A673 (cell line): Measurements from ENCODE around the gene EPS8. TPM values are rescaled to one million over a fixed set of nuclear protein-coding genes. Genes with fewer than 3 reads are reported as not detected.

ENCODE experiments used
- BruUV-seq: library from RNA; stranded (reverse); fragments of 400-500 nt; replicated peaks from 2 replicates; lab custom pipeline; 2021; lab: Mats Ljungman, UMichigan
- CTCF ChIA-PET: fragments of 300-600 bp; sonication (Branson Sonifier 250); formaldehyde crosslinking; loops from one replicate; lab custom pipeline; 2022; ENCODE audit warnings: antibody characterized with exemption; lab: Charles Lee
- POLR2A ChIA-PET: fragments of 300-600 bp; sonication (Branson Sonifier 250); formaldehyde crosslinking; loops from one replicate; lab custom pipeline; 2022; ENCODE audit warnings: antibody characterized with exemption; ENCODE audit not compliant: low non-redundant PET; lab: Charles Lee
- DNase-seq: peaks from one replicate; pipeline ENCODE4 v3.0.0-alpha.2; 2015; ENCODE audit warnings: low spot score
- H3K27ac ChIP-seq: fragments of 200-600 bp; sonication (generic); 2 replicates; pipeline ENCODE4 v1.5.1; 2016; ENCODE audit warnings: mixed run types, low read depth, mild to moderate bottlenecking, mixed read lengths, antibody characterized with exemption, low read length; ENCODE audit not compliant: poor library complexity, severe bottlenecking
- H3K27me3 ChIP-seq: fragments of 200-600 bp; sonication (generic); replicated peaks from 2 replicates; pipeline ENCODE4 v1.6.1; 2017; ENCODE audit warnings: mixed run types, low read depth, mild to moderate bottlenecking, mixed read lengths, antibody characterized with exemption, low read length; ENCODE audit not compliant: insufficient read depth, poor library complexity
- H3K36me3 ChIP-seq: fragments of 200-600 bp; sonication (generic); 2 replicates; pipeline ENCODE4 v1.6.1; 2016; ENCODE audit warnings: mixed run types, mild to moderate bottlenecking, mixed read lengths, antibody characterized with exemption, low read length; ENCODE audit not compliant: insufficient read depth, poor library complexity, severe bottlenecking
- H3K4me1 ChIP-seq: fragments of 200-600 bp; sonication (generic); 2 replicates; pipeline ENCODE4 v1.6.1; 2017; ENCODE audit warnings: mixed run types, mild to moderate bottlenecking, mixed read lengths, antibody characterized with exemption, low read length; ENCODE audit not compliant: insufficient read depth, poor library complexity, severe bottlenecking
- H3K4me3 ChIP-seq: fragments of 200-600 bp; sonication (generic); 2 replicates; pipeline ENCODE4 v1.5.1; 2016; ENCODE audit warnings: low read depth, mixed run types, mild to moderate bottlenecking, mixed read lengths, low read length; ENCODE audit not compliant: poor library complexity, severe bottlenecking
- H3K9me3 ChIP-seq: fragments of 200-600 bp; sonication (generic); 2 replicates; pipeline ENCODE4 v1.6.1; 2016; ENCODE audit warnings: mixed run types, low read depth, mild to moderate bottlenecking, mixed read lengths, antibody characterized with exemption, low read length; ENCODE audit not compliant: poor library complexity, severe bottlenecking
- CTCF ChIP-seq: fragments of 300-800, 200-600 bp; sonication (generic); conservative IDR thresholded peaks from 2 replicates; pipeline ENCODE4 v1.5.1; 2017; ENCODE audit warnings: low read depth, mild to moderate bottlenecking, antibody characterized with exemption, low read length, moderate library complexity, mixed read lengths
- EZH2 ChIP-seq: fragments of 200-600 bp; sonication (generic); IDR thresholded peaks from 2 replicates; pipeline ENCODE4 v1.6.1; 2017; ENCODE audit warnings: borderline replicate concordance, low read depth, mild to moderate bottlenecking, mixed read lengths, antibody characterized with exemption, low read length; ENCODE audit not compliant: poor library complexity, severe bottlenecking
- intact Hi-C: fragments of 100-400 bp; cut with micrococcal nuclease; formaldehyde crosslinking; loops from one replicate; pipeline ENCODE4 v1.10.0; 2022; ENCODE audit not compliant: unreplicated experiment
- total RNA-seq: library from RNA; stranded (reverse); gene quantifications from 2 replicates; pipeline ENCODE4 v1.2.3, GENCODE V29; 2021

Gene EPS8
- total RNA-seq, 1 experiment from 2014 or later = 14.0 TPM

GRCh38 chr12:15733136-15733535, 56.1 kb downstream of the EPS8 start:
- no peak overlapping the region for H3K27ac ChIP-seq
- CTCF ChIA-PET = no interaction called here
- no peaks in the 10 kb centered on the region for H3K36me3 ChIP-seq
- POLR2A ChIA-PET = no interaction called here
- no peaks in the 10 kb centered on the region for H3K27me3 ChIP-seq
- H3K4me3 ChIP-seq = no peak overlapping the region
- BruUV-seq = no TSS peak
- intact Hi-C loops = no loop called here
- H3K4me1 ChIP-seq = peaks cover 3% of the 10 kb centered on the region
- TF ChIP-seq EZH2 (no peak), CTCF (no peak)
- H3K9me3 ChIP-seq = no peaks in the 10 kb centered on the region
- DNase-seq = no peak

GRCh38 chr12:15732341-15733061, 56.7 kb downstream of the EPS8 start:
- no peak for DNase-seq
- no peaks in the 10 kb centered on the region for H3K36me3 ChIP-seq
- TF ChIP-seq CTCF (no peak), EZH2 (no peak)
- no TSS peak for BruUV-seq
- no peaks in the 10 kb centered on the region for H3K27me3 ChIP-seq
- H3K27ac ChIP-seq = no peak overlapping the region
- ChIA-PET POLR2A (no interaction called here), CTCF (no interaction called here)
- H3K4me3 ChIP-seq = no peak overlapping the region
- H3K9me3 ChIP-seq = no peaks in the 10 kb centered on the region
- H3K4me1 ChIP-seq = peaks cover 8% of the 10 kb centered on the region
- intact Hi-C loops = no loop called here

GRCh38 chr12:15731940-15732339, 57.2 kb downstream of the EPS8 start:
- Histone ChIP-seq H3K27me3 (no peaks in the 10 kb centered on the region), H3K4me1 (peaks cover 10% of the 10 kb centered on the region), H3K4me3 (no peak overlapping the region), H3K9me3 (no peaks in the 10 kb centered on the region), H3K27ac (no peak overlapping the region), H3K36me3 (no peaks in the 10 kb centered on the region)
- DNase-seq = no peak
- no TSS peak for BruUV-seq
- POLR2A ChIA-PET = no interaction called here
- intact Hi-C loops = no loop called here
- CTCF ChIA-PET = no interaction called here
- TF ChIP-seq EZH2 (no peak), CTCF (no peak)
